ENCODE results near the gene NAPA. TPM values are rescaled to one million over a fixed set of nuclear protein-coding genes. Genes with fewer than 3 reads are reported as not detected.

Gene NAPA
- total RNA-seq (100 to 1,000 TPM; 124 to 133 TPM), total RNA-seq (37.9 to 67.5 reads per million in 2 donors)

- Mint-ChIP-seq H3K27me3 (no peaks in the 10 kb centered on the region), H3K4me3 (peak within 1 kb of the TSS; percentile 99), H3K4me1 (peaks cover 47% of the 10 kb centered on the region), H3K27ac (peak within 1 kb of the TSS; percentile 99), H3K36me3 (ENCODE audit: low read depth) (peaks cover 10% of the 10 kb centered on the region)
- ATAC-seq (peak; percentile 93), DNase-seq (peak; percentile 100)
- no peaks in the 10 kb centered on the region for H3K9me3 ChIP-seq (ENCODE audit: control insufficient read depth, low read length, poor library complexity, severe bottlenecking)
Observed at GRCh38 chr19:47514869-47515588, at the start of gene NAPA. Gene NAPA, minus strand, starts transcription at chr19:47515063. Its CDS starts 123 bp downstream, at chr19:47514940.

GRCh38 chr19:47564081-47564480 is 49.2 kb upstream of the NAPA start:
- Mint-ChIP-seq H3K36me3 (ENCODE audit: low read depth) (peaks cover 2% of the 10 kb centered on the region), H3K27ac (no peak overlapping the region), H3K27me3 (no peaks in the 10 kb centered on the region), H3K4me3 (no peak overlapping the region), H3K4me1 (peaks cover 3% of the 10 kb centered on the region)
- no peaks in the 10 kb centered on the region for H3K9me3 ChIP-seq (ENCODE audit: control insufficient read depth, low read length, poor library complexity, severe bottlenecking)
- no peak for DNase-seq
- ATAC-seq: no peak

- DNase-seq (no peak), ATAC-seq (no peak)
- H3K36me3 Mint-ChIP-seq (ENCODE audit: low read depth): peaks cover 2% of the 10 kb centered on the region
- no peaks in the 10 kb centered on the region for H3K27me3 Mint-ChIP-seq
- H3K9me3 ChIP-seq (ENCODE audit: control insufficient read depth, low read length, poor library complexity, severe bottlenecking): no peaks in the 10 kb centered on the region
- peaks cover 3% of the 10 kb centered on the region for H3K4me1 Mint-ChIP-seq
- H3K4me3 Mint-ChIP-seq: no peak overlapping the region
- no peak overlapping the region for H3K27ac Mint-ChIP-seq
Observed at GRCh38 chr19:47561440-47562057, 46.7 kb upstream of the NAPA start.

- DNase-seq (no peak), ATAC-seq (no peak)
- Mint-ChIP-seq H3K27ac (no peak overlapping the region), H3K27me3 (no peaks in the 10 kb centered on the region), H3K4me3 (no peak overlapping the region), H3K36me3 (ENCODE audit: low read depth) (peaks cover 2% of the 10 kb centered on the region), H3K4me1 (peaks cover 3% of the 10 kb centered on the region)
- H3K9me3 ChIP-seq (ENCODE audit: control insufficient read depth, low read length, poor library complexity, severe bottlenecking): no peaks in the 10 kb centered on the region
Observed at GRCh38 chr19:47560999-47561398, 46.1 kb upstream of the NAPA start.

GRCh38 chr19:47550129-47550528 is 35.3 kb upstream of the NAPA start:
- no peaks in the 10 kb centered on the region for H3K27me3 Mint-ChIP-seq
- no peak overlapping the region for H3K4me3 Mint-ChIP-seq
- H3K27ac Mint-ChIP-seq: no peak overlapping the region
- H3K9me3 ChIP-seq (ENCODE audit: control insufficient read depth, low read length, poor library complexity, severe bottlenecking): no peaks in the 10 kb centered on the region
- DNase-seq: no peak
- no peaks in the 10 kb centered on the region for H3K4me1 Mint-ChIP-seq
- ATAC-seq: no peak
- H3K36me3 Mint-ChIP-seq (ENCODE audit: low read depth): no peaks in the 10 kb centered on the region

GRCh38 chr19:47549261-47549862 is 34.5 kb upstream of the NAPA start:
- ATAC-seq (no peak), DNase-seq (no peak)
- Mint-ChIP-seq H3K27me3 (no peaks in the 10 kb centered on the region), H3K4me1 (no peaks in the 10 kb centered on the region), H3K27ac (no peak overlapping the region), H3K36me3 (ENCODE audit: low read depth) (no peaks in the 10 kb centered on the region), H3K4me3 (no peak overlapping the region)
- H3K9me3 ChIP-seq (ENCODE audit: control insufficient read depth, low read length, poor library complexity, severe bottlenecking): no peaks in the 10 kb centered on the region

- H3K36me3 Mint-ChIP-seq (ENCODE audit: low read depth): no peaks in the 10 kb centered on the region
- H3K4me1 Mint-ChIP-seq: no peaks in the 10 kb centered on the region
- no peak overlapping the region for H3K27ac Mint-ChIP-seq
- no peaks in the 10 kb centered on the region for H3K9me3 ChIP-seq (ENCODE audit: control insufficient read depth, low read length, poor library complexity, severe bottlenecking)
- H3K4me3 Mint-ChIP-seq: no peak overlapping the region
- H3K27me3 Mint-ChIP-seq: no peaks in the 10 kb centered on the region
- DNase-seq: no peak
- no peak for ATAC-seq
Observed at GRCh38 chr19:47547199-47547598, 32.3 kb upstream of the NAPA start.

- H3K27me3 Mint-ChIP-seq: no peaks in the 10 kb centered on the region
- H3K4me1 Mint-ChIP-seq: peaks cover 3% of the 10 kb centered on the region
- peak overlapping the region; percentile 19 for H3K4me3 Mint-ChIP-seq
- no peak overlapping the region for H3K27ac Mint-ChIP-seq
- H3K36me3 Mint-ChIP-seq (ENCODE audit: low read depth): no peaks in the 10 kb centered on the region
- no peak for ATAC-seq
- no peak for DNase-seq
- H3K9me3 ChIP-seq (ENCODE audit: control insufficient read depth, low read length, poor library complexity, severe bottlenecking): no peaks in the 10 kb centered on the region
Observed at GRCh38 chr19:47545061-47545948, 30.4 kb upstream of the NAPA start.

- H3K27me3 Mint-ChIP-seq: no peaks in the 10 kb centered on the region
- no peak overlapping the region for H3K4me3 Mint-ChIP-seq
- no peak for DNase-seq
Observed at GRCh38 chr19:47544476-47544875, 29.6 kb upstream of the NAPA start.

GRCh38 chr19:47544075-47544474 is 29.2 kb upstream of the NAPA start:
- no peaks in the 10 kb centered on the region for H3K27me3 Mint-ChIP-seq
- H3K27ac Mint-ChIP-seq: no peak overlapping the region
- no peaks in the 10 kb centered on the region for H3K9me3 ChIP-seq (ENCODE audit: control insufficient read depth, low read length, poor library complexity, severe bottlenecking)
- no peak for DNase-seq
- ATAC-seq: no peak
- peaks cover 3% of the 10 kb centered on the region for H3K4me1 Mint-ChIP-seq
- H3K36me3 Mint-ChIP-seq (ENCODE audit: low read depth): no peaks in the 10 kb centered on the region
- no peak overlapping the region for H3K4me3 Mint-ChIP-seq

More at GRCh38 chr19:47544476-47544875, 29.6 kb upstream of the NAPA start:
- H3K9me3 ChIP-seq (ENCODE audit: control insufficient read depth, low read length, poor library complexity, severe bottlenecking): no peaks in the 10 kb centered on the region
- peaks cover 3% of the 10 kb centered on the region for H3K4me1 Mint-ChIP-seq
- no peak overlapping the region for H3K27ac Mint-ChIP-seq
- H3K36me3 Mint-ChIP-seq (ENCODE audit: low read depth): no peaks in the 10 kb centered on the region
- ATAC-seq: no peak

- no peaks in the 10 kb centered on the region for H3K9me3 ChIP-seq (ENCODE audit: control insufficient read depth, low read length, poor library complexity, severe bottlenecking)
- Mint-ChIP-seq H3K36me3 (ENCODE audit: low read depth) (no peaks in the 10 kb centered on the region), H3K27me3 (no peaks in the 10 kb centered on the region), H3K4me1 (peaks cover 3% of the 10 kb centered on the region), H3K27ac (peak overlapping the region; percentile 86), H3K4me3 (no peak overlapping the region)
- DNase-seq: no peak
- no peak for ATAC-seq
Observed at GRCh38 chr19:47542030-47542475, 27.2 kb upstream of the NAPA start.

GRCh38 chr19:47541518-47541917 is 26.7 kb upstream of the NAPA start:
- Mint-ChIP-seq H3K36me3 (ENCODE audit: low read depth) (peaks cover 2% of the 10 kb centered on the region), H3K27me3 (no peaks in the 10 kb centered on the region), H3K27ac (peak overlapping the region; percentile 86), H3K4me3 (no peak overlapping the region), H3K4me1 (peaks cover 3% of the 10 kb centered on the region)
- H3K9me3 ChIP-seq (ENCODE audit: control insufficient read depth, low read length, poor library complexity, severe bottlenecking): no peaks in the 10 kb centered on the region
- ATAC-seq: peak; percentile 95
- DNase-seq: no peak

GRCh38 chr19:47540748-47541147 is 25.9 kb upstream of the NAPA start:
- no peaks in the 10 kb centered on the region for H3K27me3 Mint-ChIP-seq
- no peak for DNase-seq
- ATAC-seq: no peak
- H3K36me3 Mint-ChIP-seq (ENCODE audit: low read depth): peaks cover 2% of the 10 kb centered on the region
- peaks cover 3% of the 10 kb centered on the region for H3K4me1 Mint-ChIP-seq
- H3K9me3 ChIP-seq (ENCODE audit: control insufficient read depth, low read length, poor library complexity, severe bottlenecking): no peaks in the 10 kb centered on the region
- peak overlapping the region; percentile 86 for H3K27ac Mint-ChIP-seq
- no peak overlapping the region for H3K4me3 Mint-ChIP-seq
